HG03097 (cell line): Measurements from ENCODE around the gene ASTN1.

ENCODE experiments used
- ATAC-seq: cut with Tn5 transposase; IDR thresholded peaks from one replicate; pipeline ENCODE4 v1.9.1; 2021; ENCODE audit not compliant: unreplicated experiment, low FRiP score

The ASTN1 gene

GRCh38 chr1:177164380-177165068, at the start of gene ASTN1:
TSS of gene ASTN1 (minus strand) at chr1:177164712. CDS start at chr1:177164676, 36 bp downstream.
- ATAC-seq: no peak

DNA sequence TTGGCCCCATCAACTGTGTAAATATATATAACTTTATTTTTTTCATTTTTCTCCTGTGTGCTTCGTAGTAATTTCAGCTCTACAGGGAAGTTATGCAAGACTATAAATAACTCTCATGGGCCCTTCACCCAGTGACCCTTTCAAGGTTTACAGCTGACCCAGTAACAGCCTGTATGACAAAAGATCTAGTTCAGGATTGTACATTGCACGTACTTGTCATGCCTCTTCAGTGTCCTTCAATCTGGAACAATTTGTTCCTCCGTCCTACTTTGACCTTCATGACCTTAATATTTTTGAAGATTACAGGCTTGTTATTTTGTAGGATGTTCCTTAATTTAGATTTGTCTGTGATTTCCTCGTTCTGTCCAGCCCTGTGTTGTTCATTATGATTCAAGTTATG, 46.7 kb upstream of the ASTN1 start:
- no peak for ATAC-seq

DNA sequence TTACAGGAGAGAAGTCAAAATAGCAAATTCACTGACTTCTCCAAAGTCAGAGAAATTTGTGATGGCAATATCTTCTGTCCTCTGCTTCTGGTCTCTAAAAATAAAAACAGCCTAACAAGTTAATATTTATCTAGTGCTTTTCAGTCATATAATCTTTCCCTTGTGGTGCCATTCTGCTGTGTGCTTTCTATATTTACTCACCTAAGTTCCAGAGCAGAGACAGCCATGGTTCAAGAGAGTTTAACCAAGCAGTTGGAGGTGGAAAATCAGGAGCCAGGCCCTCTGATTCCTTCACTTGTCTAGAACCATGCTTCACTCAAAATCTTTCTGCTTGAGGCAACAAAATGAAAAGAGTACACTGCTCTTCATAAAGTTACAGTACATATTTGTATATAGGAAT, 45.6 kb upstream of the ASTN1 start:
- ATAC-seq: no peak

- no peak for ATAC-seq
Observed at GRCh38 chr1:177209357-177209756, 44.8 kb upstream of the ASTN1 start.

- no peak for ATAC-seq
Observed at GRCh38 chr1:177208920-177209319, 44.4 kb upstream of the ASTN1 start.

DNA sequence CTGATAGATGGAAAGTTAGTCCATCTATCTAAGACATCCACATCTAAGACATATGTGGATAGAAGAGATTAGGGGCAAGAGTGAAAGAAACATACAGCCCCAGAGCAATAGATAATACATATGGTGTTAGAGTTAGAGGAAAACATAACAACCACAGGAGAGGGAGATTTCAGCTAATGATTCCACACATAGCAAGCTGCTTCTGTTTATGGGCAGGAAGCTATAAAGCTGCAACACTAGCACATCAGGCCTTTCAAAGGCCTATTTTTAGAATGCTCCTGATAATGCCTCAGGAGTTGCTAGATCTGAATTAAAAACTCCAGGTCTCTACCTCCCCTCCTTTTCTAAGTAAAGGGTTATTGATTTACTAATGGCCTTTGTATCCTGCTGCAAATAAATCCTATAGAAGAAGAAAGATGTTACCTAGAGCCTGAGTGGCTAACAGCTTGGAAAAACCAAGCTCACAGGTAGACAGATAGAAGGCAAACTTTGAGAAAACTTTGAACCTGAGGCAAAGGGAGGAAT, 42.4 kb upstream of the ASTN1 start:
- no peak for ATAC-seq

GRCh38 chr1:177200290-177200689, 35.8 kb upstream of the ASTN1 start:
- no peak for ATAC-seq

DNA sequence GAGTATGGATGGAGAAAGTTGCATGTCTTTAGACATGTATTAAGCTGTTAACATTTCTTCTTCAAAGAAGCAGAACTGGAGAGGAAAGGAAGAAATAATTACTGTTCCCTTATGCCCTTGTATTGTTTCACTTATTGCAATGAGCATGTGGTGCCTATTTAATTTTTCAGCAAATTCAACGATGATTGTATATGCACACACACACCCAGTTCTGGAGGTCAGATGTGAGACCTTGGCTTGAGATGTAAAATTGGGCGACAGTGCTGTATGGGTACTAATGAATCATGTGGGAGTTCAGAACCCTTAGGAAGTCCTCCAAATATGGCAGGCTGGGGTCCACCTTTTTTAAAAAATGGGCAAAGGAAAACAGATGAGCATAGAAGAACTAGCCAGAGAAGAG, 33.7 kb upstream of the ASTN1 start:
- ATAC-seq: no peak

- ATAC-seq: no peak
Observed at GRCh38 chr1:177190308-177190970, 25.9 kb upstream of the ASTN1 start.

- no peak for ATAC-seq
Observed at GRCh38 chr1:177186639-177187038, 22.1 kb upstream of the ASTN1 start.

DNA sequence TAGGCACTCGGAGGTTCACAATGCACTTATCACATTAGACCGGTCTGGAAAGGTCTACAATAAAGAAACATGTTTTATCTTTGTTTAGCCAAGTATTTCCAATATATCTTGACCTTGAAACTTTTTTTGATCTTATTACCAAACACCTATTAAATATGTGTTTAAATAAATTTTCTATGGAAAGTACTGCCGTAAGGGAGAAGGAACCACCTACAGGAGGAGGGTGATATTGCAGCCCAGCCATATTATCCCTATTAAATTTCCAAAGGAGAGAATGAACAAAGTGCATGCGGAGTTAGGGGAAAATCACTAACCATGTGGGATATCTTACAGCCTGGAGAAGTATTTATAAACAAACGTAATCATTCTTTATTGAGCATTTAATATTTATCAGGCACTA, 20.7 kb upstream of the ASTN1 start:
- ATAC-seq: no peak

- no peak for ATAC-seq
Observed at GRCh38 chr1:177183836-177184235, 19.3 kb upstream of the ASTN1 start.

DNA sequence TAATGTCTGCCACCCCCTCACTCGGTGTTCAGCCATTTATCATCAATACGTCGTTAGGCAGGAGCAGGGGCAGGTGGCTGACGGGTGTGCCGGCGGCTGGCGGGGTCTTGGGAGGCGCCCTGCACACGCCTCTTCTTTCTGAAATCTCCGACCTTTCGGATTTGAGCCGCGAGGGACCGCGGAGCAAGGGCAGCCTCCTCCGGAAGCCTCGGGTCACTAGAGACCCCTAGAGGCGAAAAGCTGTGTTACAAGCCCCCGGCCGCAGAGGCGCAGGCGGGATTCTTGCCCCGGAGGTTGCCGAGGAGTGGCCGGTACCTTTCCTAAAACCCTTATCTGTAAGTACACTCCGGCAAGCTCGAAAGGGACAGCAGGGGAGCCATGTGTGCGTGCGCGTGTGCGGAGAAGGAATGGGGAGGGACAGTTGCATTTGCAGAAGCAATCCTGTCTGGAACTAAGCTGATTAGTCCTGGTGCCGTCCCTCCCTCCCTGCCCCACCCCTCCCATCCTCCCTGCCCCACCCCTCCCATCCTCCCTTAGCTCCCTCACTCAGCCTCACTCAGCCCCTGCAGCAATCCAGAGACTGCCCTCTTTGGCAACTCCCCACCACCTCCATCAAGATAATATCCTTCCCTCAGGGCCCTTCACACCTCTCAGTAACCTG, 17.2 kb upstream of the ASTN1 start:
- peak; percentile 89 for ATAC-seq

GRCh38 chr1:177181280-177181630, 16.7 kb upstream of the ASTN1 start:
- ATAC-seq: no peak

- ATAC-seq: no peak
Observed at GRCh38 chr1:177174921-177175634, 10.6 kb upstream of the ASTN1 start.

- ATAC-seq: no peak
Observed at GRCh38 chr1:177173976-177174375, 9.5 kb upstream of the ASTN1 start.

- ATAC-seq: no peak
Observed at GRCh38 chr1:177172866-177173265, 8.4 kb upstream of the ASTN1 start.

DNA sequence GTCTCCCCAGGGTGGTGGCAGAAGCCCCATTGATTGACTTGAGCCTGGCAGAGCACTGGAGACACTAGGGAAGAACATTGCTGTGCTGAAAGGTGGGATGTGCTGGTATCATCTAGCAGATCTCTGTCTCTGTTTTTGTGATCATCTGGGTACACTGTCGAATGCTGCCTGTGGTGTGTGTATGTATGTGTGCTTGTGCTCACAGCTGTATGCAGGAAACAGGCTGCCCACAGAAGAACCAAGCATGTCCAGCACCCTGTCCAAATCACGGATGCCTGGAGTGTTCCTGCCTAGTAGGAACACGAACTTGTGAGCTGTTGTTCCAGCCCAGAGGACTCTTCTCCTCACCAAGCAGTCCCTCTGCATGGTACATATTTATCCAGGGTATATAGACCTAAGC, 7.8 kb upstream of the ASTN1 start:
- ATAC-seq: no peak

- ATAC-seq: no peak
Observed at GRCh38 chr1:177171536-177172123, 7.1 kb upstream of the ASTN1 start.

GRCh38 chr1:177170756-177171535, 6.4 kb upstream of the ASTN1 start, which contains the start of gene BRINP2:
TSS of gene BRINP2 (plus strand) at chr1:177170958. CDS start at chr1:177229877, 58,919 bp downstream.
- ATAC-seq: no peak
